Activated CD4-positive, alpha-beta T cell treated with anti-CD3 and anti-CD28 coated beads, Interleukin-2, amount 50 U/mL, for 24 hours (primary cell): ENCODE results near the gene ZNF593OS.

Experiments
- DNase-seq, 2 donors: peaks; one replicate each; pipeline ENCODE4 v3.0.0-alpha.2; 2020; ENCODE audit warnings: low read depth in 1 of 2, low spot score in 1 of 2

Gene ZNF593OS

DNA sequence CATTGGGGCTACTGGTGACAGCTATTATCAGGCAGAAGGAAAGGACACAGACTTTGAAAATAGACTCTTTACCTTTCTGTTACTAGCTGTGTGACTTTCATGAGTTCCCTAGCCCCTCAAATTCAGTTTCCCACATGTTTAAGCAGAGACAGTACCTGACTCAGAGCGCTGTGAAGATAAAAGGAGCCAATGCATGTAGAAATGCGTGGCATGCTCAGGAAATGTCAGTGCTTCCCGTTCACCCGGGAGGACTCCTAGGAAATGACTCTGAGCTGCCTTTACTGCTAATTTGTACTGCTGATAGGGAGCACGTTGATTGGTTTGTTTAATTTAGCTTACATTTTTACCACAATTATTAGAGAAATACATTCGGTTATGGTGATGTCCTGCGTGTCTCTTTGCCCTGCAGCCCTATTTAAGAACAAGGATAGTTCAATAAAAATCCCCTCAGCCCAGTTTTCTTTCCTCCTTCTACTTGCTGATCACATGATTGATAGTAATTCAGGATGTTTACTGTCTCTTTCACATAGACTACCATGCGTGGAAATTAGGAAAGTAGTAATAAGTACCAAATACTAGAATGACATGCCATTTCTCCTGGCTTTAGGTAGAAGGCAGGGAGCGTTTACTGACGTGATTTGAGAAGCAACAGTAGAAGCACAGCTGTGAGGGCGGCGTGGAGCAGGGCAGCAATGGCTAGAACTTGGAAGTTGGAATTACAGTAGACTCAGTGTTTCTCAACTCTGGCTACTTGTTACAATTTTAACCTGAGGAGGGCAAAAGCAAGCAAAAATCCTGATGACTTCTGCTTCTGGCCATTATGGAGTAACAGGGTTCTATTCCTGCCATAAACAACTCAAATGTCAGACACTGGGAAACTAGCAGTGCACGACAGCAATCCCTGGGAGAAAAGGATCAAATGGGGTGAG lies 44.1 kb downstream of the ZNF593OS start:
- no peak for DNase-seq

DNA sequence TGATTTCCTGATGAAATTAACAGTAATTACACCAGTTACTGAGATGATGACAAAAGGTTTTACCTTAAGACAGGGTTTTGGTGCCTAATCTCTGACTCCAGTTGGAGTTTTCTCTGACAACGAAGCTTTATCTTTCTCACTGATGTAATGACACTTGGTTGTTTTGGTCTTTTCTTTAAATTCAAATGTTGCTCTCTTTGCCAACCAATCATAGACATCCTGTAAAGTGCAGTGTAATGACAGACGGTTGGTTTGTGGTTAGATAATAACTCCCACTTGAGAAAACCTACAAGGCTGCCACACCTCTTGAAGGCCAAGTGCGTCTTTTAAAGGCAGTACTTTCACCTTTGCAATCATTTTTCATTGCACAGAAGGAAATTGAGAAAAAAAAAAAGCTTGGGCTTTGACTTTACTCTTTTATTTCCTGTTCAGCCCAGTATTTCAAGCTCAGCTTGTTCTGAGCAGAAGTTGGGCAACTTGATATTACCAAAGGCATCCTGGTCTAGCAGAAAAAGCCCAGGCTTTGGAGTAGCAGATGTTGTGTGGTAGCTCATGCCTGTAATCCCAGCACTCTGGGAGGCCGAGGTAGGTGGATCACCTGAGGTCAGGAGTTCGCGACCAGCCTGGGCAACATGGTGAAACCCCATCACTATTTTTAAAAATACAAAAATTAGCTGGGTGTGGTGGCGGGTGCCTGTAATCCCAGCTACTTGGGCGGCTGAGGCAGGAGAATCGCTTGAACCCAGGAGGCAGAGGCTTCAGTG lies 45.1 kb downstream of the ZNF593OS start:
- peak in 1 of 2 donors; percentile 55 for DNase-seq

DNA sequence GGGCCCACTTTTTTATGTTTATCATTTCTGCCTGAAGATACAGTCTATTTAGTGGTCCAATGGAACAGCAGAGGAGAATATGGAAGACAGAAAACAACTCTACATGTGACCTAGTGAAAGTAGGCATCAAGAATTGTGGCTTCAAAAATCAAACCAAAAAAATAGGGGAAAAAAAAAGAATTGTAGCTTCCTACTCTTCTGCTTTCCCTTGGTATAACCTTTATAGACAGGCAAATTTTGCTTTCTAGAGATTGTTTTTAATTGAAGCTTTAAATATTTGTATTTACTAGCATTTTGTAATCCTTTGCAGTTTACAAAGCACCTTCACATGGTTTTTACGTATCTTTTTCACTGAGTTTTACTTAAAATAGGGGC lies 45.7 kb downstream of the ZNF593OS start:
- no peak for DNase-seq

DNA sequence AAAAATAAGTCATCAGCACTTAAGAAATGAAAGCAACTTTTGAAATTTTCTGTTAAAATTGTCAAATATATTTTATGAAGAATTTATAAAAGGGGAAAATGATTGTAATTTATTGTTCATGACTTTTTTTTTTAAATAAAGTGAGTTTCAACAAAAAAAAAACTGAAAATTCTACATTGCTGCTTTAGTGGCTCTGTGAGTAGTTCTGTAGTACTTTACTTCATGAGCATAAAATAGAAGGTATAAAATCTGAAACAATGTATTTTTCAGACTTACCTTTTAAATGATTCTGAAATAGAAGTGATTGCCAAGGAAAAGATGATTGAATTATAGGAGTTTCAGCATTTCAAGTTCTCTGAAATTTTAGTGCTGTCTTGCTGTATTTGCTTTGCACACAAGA lies 46.2 kb downstream of the ZNF593OS start:
- no peak for DNase-seq

DNA sequence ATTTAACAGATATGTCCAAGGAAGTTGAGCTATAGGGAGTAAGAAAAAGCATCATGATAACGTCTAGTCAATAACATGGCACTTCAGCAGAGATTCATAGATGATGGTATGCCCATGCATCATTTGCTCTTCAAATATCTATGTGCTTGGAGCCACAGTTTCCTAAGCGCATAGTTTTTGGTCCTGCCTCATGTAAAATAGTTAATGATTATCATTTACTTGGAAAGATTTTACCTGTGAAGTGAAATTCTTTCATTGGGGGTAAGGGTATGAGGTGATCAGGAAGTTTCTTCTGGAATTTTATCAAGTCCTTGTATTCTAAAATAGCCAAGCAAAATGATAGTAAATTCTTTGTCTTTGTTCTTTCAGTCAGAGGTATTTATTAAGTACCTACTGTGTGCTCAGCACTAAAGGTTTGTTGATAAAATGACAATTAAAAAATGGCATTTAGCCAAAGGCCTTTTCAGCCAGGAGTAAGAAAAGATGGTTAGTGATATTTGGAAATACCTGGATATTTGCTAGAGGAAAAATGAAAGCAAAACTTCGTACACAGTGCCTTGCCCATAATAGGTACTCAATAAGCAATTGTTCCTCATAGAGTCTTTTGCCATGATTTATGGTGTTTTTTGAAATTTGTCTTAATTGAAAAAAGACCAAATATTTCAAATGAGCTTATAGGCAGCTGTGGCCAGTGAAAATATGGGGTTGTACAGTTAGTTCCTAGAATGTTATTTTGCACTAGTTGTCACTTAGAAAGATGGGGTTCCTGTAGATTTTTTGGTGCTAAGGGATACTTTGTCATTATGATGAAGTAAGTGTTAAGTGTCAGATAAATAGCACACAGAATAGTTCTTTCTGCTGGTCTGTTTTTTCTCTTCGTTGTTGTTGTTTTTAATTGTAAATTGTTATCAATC lies 47.0 kb downstream of the ZNF593OS start:
- no peak for DNase-seq

DNA sequence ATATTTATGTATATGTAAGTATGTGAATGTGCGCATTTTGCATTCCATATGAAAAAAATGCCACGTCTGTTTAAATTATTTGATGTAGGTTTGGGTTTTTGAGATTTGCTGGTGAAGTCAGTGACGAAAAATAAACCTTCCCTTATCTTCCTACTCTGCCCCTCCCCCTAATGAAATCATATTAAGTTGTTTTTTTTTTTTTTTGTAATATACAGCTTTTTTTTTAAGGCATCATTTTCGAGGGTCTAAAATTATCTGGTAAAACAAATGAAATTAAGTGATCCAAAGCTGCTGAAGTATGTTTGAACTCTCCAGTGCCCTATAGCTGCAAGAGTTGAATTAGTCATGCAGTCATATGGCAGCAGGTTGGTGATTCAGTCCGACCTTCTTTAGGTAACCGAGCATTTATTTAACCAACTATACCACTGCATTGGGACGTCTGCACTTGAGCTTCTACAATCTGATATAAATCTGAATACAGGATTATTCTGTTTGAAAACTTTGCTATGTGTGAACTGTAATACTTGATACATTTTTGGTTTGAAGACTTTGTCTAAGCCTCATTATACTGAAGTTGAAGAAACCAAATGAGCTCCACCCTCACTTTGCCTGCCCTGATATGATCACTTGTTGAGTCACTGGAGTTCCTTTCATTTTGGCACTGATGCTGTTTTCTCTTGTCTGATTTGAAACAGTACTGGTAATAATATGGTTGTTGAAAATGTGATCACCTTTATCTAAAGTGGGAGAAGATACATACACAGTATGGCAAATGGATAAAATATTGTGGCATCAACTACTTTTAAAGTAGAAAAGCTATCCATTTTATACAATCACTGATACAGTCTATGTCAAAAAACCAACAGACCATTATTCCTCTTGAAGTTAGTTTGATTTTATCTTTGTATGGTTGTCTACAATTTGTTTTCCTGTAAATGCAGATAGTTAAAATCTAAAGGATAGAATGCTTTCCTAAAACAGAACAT lies 48.4 kb downstream of the ZNF593OS start:
- DNase-seq: peak in 1 of 2 donors; percentile 25

DNA sequence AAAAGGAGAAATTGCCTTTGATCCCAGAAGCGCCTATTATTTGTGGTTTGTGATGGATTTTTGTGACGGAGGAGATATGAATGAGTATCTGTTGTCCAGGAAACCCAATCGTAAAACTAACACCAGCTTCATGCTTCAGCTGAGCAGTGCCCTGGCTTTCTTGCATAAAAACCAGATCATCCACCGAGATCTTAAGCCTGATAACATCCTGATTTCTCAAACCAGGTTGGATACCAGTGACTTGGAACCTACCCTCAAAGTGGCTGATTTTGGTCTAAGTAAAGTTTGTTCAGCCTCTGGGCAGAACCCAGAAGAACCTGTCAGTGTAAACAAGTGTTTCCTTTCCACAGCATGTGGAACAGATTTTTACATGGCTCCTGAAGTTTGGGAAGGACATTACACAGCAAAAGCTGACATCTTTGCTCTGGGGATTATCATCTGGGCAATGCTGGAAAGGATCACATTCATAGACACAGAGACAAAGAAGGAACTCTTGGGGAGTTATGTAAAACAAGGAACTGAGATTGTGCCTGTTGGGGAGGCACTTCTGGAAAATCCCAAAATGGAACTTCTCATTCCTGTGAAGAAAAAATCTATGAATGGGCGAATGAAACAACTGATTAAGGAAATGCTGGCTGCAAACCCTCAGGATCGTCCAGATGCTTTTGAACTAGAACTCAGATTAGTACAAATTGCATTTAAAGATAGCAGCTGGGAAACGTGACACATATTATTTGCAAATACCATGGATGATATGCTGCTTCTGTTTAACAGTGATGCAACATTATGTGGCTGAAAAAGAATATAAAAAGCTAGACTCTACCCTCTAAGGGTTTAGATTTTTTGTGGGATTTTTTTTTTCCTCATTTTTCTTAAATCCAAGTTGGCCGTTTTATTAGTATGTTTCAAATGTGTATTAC lies 49.5 kb downstream of the ZNF593OS start:
- DNase-seq: no peak

DNA sequence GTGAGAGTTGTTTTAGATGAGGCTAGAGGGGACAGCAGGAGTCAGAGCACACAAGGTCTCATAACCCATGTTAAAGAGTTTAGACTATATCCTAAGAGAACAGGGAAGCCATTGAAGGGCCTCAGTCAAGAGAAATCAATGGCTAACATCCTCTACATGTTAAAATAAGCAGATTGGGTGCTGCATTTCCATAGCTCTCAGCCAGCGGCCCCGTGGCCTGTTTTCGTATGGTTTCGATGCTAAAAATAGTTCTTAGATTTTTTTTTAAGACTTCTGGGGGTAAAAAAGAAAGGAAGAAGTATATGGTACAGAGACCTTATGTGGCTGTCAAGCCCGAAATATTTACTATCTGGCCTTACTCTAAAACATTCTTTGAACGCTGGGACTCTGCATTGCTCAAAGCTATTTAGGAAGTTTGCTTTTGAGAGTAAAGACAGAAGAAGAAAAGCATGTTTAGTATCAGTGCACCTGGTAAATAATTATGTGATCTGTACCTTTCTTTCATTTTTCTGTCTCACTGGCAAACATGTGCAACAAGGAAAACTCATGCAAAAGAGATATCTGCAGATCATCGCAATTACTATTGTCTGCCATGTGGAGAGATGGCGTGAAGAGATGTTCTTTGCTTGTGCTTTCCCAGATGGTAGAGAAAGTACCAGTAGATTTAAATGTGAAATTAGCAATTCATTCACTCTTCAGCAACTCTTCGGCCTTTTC lies 51.6 kb downstream of the ZNF593OS start:
- DNase-seq: no peak
